ENCODE results near the gene RASA4.
"Not testable (repeated sequence)": the region's sequence is repeated elsewhere in the genome, so short reads cannot be mapped to it uniquely, and the experiment has no call there.

The RASA4 gene

DNA sequence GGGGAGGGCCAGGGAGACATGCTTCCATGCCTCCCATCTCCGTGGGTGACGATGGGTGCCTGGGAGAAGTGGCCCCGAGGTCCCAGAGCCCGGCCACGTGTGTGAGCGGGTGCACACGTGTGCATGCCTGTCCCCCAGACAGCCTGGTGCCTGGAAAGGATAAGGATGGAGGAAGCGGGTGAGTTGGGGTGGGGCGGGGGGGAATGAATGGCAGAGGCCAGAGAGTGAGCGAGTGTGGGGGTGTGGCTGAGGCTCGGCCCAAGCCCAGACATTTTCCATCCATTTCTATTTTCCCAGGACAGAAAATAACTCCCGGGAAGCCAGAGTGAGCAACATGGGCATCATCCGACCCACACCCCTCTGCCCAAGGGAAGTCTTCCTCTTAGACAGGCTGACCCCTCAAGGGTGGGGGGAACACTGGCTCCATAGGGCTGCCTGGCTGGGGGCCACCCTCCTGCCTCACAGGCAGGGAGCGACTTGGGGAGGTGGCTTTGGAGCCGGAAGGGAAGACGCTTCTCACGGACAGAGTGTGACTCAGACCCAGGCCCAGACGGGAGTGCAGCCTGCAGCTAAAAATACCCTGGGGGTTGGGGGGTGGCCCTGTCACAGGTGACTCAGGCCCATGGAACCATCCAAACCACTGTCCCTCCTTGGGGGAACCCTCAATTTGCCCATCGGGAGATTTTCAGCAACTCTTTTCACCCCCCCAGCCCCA lies 12.0 kb downstream of the RASA4 start:
- H3K4me3 ChIP-seq (ENCODE audit: low read depth, low read length); H3K4me2 ChIP-seq (ENCODE audit: low read length); H2AFZ ChIP-seq; H3K9ac ChIP-seq; H3K27me3 ChIP-seq (ENCODE audit: control insufficient read depth, insufficient read depth, low read length); H3K4me1 ChIP-seq; H3K36me3 ChIP-seq (ENCODE audit: control insufficient read depth, insufficient read depth, low read length); H3K79me2 ChIP-seq; H3K9me3 ChIP-seq (ENCODE audit: control insufficient read depth, low read length); H3K27ac ChIP-seq: not testable (repeated sequence)

DNA sequence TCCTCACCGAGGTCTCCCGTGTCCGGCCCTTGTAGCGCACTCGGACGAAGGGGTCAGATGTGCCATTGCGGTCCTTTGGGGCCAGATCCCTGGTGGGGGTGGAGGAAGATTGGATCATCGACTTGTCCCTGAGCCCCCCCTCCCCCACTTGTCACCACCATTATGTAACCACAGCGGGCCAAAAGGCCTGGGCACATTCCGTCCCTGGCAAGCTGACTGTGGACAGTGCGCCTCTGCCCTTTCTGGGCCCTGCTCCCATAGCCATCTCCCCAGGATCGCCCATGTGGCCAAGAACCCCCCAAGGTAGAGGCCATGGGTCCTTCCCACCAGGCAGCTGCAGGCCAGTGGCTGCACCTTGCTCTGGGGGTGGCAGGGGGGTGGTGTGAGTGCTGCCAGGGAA lies 14.2 kb downstream of the RASA4 start:
- not testable (repeated sequence) for H3K79me2 ChIP-seq; H3K4me1 ChIP-seq; H3K4me3 ChIP-seq (ENCODE audit: low read depth, low read length); H3K36me3 ChIP-seq (ENCODE audit: control insufficient read depth, insufficient read depth, low read length); H3K4me2 ChIP-seq (ENCODE audit: low read length); H3K9me3 ChIP-seq (ENCODE audit: control insufficient read depth, low read length); H2AFZ ChIP-seq; H3K27me3 ChIP-seq (ENCODE audit: control insufficient read depth, insufficient read depth, low read length); H3K27ac ChIP-seq; H3K9ac ChIP-seq

GRCh38 chr7:102599699-102600098 lies 16.9 kb downstream of the RASA4 start:
- not testable (repeated sequence) for H3K9ac ChIP-seq; H3K27me3 ChIP-seq (ENCODE audit: control insufficient read depth, insufficient read depth, low read length); H3K36me3 ChIP-seq (ENCODE audit: control insufficient read depth, insufficient read depth, low read length); H3K79me2 ChIP-seq; H3K4me2 ChIP-seq (ENCODE audit: low read length); H2AFZ ChIP-seq; H3K4me3 ChIP-seq (ENCODE audit: low read depth, low read length); H3K27ac ChIP-seq; H3K9me3 ChIP-seq (ENCODE audit: control insufficient read depth, low read length); H3K4me1 ChIP-seq

DNA sequence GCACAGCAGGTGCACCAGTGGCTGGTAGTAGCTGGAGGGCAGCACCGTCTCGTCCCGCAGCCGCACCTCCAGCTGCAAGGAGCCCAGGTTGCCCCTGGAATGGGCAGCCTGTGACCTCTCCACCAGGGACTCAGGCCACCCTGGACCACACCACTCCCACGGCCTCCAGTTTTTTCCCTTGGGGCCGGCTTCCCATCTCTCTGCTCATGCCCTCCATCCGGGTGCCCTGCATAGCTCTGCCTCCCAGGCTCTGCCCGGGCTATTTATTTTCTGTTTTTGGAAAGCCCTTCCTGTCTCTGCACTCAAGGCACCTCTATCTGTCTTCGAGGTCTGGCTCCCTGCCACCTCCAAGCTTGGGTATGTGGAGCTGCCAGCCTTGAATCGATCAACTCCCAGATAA lies 20.5 kb downstream of the RASA4 start:
- H3K36me3 ChIP-seq (ENCODE audit: control insufficient read depth, insufficient read depth, low read length); H3K4me1 ChIP-seq; H3K27me3 ChIP-seq (ENCODE audit: control insufficient read depth, insufficient read depth, low read length); H3K9ac ChIP-seq; H3K27ac ChIP-seq; H3K4me2 ChIP-seq (ENCODE audit: low read length); H3K9me3 ChIP-seq (ENCODE audit: control insufficient read depth, low read length); H2AFZ ChIP-seq; H3K79me2 ChIP-seq; H3K4me3 ChIP-seq (ENCODE audit: low read depth, low read length): not testable (repeated sequence)

- H3K4me3 ChIP-seq (ENCODE audit: low read depth, low read length); H3K27ac ChIP-seq; H2AFZ ChIP-seq; H3K4me2 ChIP-seq (ENCODE audit: low read length); H3K4me1 ChIP-seq; H3K79me2 ChIP-seq; H3K9ac ChIP-seq; H3K27me3 ChIP-seq (ENCODE audit: control insufficient read depth, insufficient read depth, low read length); H3K9me3 ChIP-seq (ENCODE audit: control insufficient read depth, low read length); H3K36me3 ChIP-seq (ENCODE audit: control insufficient read depth, insufficient read depth, low read length): not testable (repeated sequence)
These were observed 22.8 kb downstream of the RASA4 start for GRCh38 chr7:102593637-102594334.

DNA sequence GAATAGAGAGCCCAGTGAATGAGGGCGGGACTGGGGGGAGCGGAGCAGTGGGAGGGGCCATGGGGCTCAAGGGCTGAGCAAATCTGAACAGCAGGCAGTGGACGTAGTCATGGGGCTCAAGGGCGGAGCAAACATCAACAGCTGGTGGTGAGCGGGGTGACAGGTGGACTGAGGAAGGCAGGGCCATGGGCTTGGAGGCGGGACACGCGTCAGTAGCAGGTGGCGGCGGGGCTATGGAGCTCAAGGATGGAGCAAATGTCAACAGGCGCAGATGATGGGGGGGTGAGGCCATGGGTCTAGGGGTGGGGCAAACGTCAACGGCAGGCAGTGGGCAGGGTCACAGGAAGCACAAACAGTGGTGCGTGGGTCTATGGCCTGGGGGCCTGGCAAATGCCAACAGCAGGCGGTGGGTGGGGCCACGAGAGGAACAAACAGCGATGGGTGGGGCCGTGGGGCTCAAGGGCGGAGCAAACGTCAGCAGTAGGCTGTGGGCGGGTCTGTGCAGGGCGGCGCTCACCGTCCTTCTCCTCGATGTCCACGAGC lies 24.0 kb downstream of the RASA4 start:
- not testable (repeated sequence) for H3K27me3 ChIP-seq (ENCODE audit: control insufficient read depth, insufficient read depth, low read length); H3K4me3 ChIP-seq (ENCODE audit: low read depth, low read length); H3K9ac ChIP-seq; H3K4me2 ChIP-seq (ENCODE audit: low read length); H3K27ac ChIP-seq; H3K4me1 ChIP-seq; H2AFZ ChIP-seq; H3K9me3 ChIP-seq (ENCODE audit: control insufficient read depth, low read length); H3K36me3 ChIP-seq (ENCODE audit: control insufficient read depth, insufficient read depth, low read length); H3K79me2 ChIP-seq

DNA sequence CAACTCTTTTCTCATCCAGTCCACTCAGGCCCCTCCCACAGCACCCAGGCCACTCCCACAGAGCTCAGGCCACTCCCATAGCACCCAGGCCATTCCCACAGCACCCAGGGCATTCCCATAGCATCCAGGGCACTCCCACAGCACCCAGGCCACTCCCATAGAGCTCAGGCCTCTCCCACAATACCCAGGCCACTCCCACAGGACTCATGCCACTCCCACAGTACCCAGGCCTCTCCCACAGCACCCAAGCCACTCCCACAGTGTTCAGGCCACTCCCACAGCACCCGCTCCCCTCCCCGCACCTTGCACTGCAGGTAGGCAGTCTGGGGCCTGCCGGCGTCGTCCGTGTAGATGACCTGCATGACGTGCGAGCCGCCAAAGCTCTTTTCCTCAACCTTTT lies 26.7 kb downstream of the RASA4 start:
- H3K4me1 ChIP-seq; H3K27me3 ChIP-seq (ENCODE audit: control insufficient read depth, insufficient read depth, low read length); H3K79me2 ChIP-seq; H3K27ac ChIP-seq; H3K9me3 ChIP-seq (ENCODE audit: control insufficient read depth, low read length); H2AFZ ChIP-seq; H3K36me3 ChIP-seq (ENCODE audit: control insufficient read depth, insufficient read depth, low read length); H3K4me3 ChIP-seq (ENCODE audit: low read depth, low read length); H3K4me2 ChIP-seq (ENCODE audit: low read length); H3K9ac ChIP-seq: not testable (repeated sequence)

DNA sequence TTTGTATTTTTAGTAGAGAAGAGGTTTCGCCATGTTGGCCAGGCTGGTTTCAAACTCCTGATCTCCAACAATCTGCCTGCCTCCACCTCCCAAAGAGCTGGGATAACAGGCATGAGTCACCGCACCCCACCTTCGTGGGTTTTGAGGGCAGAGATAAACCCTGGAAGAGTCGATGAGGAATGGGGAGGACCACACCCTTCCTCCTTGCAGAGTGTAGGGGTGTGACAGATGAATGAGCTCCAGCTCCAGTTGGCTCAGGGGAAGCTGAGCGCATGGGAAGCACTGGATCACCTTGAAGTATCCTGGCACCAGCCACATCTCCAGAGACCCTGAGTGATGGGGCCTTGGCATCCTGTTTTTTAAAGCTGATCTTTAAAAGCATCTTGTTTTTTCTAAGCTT lies 33.1 kb downstream of the RASA4 start:
- H3K4me1 ChIP-seq; H3K9ac ChIP-seq; H3K27me3 ChIP-seq (ENCODE audit: control insufficient read depth, insufficient read depth, low read length); H2AFZ ChIP-seq; H3K79me2 ChIP-seq; H3K9me3 ChIP-seq (ENCODE audit: control insufficient read depth, low read length); H3K27ac ChIP-seq; H3K36me3 ChIP-seq (ENCODE audit: control insufficient read depth, insufficient read depth, low read length); H3K4me2 ChIP-seq (ENCODE audit: low read length); H3K4me3 ChIP-seq (ENCODE audit: low read depth, low read length): not testable (repeated sequence)

DNA sequence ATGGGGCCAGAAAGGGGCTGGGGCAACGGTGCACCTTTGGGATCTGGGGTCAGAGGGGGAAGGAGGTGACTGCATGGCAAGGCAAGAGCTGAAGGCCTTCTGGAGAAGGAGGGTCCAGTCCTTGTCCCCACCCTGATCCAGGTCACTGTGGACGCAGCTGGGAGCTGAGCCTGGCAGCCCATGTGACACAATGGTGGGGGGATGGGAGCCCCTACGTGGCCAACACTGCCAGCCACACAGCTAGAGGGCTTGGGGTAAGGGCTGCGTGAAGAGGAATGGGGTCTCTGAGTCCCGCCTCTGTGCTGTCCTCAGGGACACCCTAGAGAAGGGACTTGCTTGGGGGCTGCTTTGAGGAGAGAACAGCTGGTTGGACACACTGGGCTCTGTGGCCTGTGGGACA lies 34.8 kb downstream of the RASA4 start:
- not testable (repeated sequence) for H3K36me3 ChIP-seq (ENCODE audit: control insufficient read depth, insufficient read depth, low read length); H3K4me1 ChIP-seq; H3K9ac ChIP-seq; H3K4me3 ChIP-seq (ENCODE audit: low read depth, low read length); H3K27ac ChIP-seq; H2AFZ ChIP-seq; H3K9me3 ChIP-seq (ENCODE audit: control insufficient read depth, low read length); H3K27me3 ChIP-seq (ENCODE audit: control insufficient read depth, insufficient read depth, low read length); H3K79me2 ChIP-seq; H3K4me2 ChIP-seq (ENCODE audit: low read length)

DNA sequence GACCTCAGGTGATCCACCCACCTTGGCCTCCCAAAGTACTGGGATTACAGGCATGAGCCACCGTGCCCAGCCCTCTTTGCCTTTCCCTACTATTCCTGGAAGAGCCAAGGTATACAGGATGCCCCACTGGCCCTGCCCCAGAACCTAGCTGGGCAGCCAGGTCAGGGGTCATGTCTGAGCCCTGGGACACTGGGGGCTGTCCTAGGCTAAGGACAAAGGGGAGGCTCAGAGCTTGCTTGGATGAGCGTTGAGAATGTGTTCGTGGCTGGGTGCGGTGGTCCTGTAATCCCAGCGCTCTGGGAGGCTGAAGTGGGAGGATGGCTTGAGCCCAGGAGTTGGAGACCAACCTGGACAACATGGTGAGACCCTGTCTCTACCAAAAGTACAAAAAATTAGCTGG lies 38.1 kb downstream of the RASA4 start:
- not testable (repeated sequence) for H3K9me3 ChIP-seq (ENCODE audit: control insufficient read depth, low read length); H3K4me3 ChIP-seq (ENCODE audit: low read depth, low read length); H3K27me3 ChIP-seq (ENCODE audit: control insufficient read depth, insufficient read depth, low read length); H3K4me2 ChIP-seq (ENCODE audit: low read length); H3K9ac ChIP-seq; H3K36me3 ChIP-seq (ENCODE audit: control insufficient read depth, insufficient read depth, low read length); H3K4me1 ChIP-seq; H3K79me2 ChIP-seq; H3K27ac ChIP-seq; H2AFZ ChIP-seq

Measured in parathyroid adenoma (tissue), 2 donors.